HG03457 (cell line): ENCODE results near the gene CGAS.
A peak's percentile ranks its signal among the peaks of the same experiment; 100 is the strongest.
"Not testable (repeated sequence)": the region's sequence is repeated elsewhere in the genome, so short reads cannot be mapped to it uniquely, and the experiment has no call there.

Source experiments
- ATAC-seq: cut with Tn5 transposase; IDR thresholded peaks from one replicate; pipeline ENCODE4 v1.9.1; 2021; ENCODE audit warnings: moderate number of reproducible peaks; ENCODE audit not compliant: unreplicated experiment

CGAS gene

DNA sequence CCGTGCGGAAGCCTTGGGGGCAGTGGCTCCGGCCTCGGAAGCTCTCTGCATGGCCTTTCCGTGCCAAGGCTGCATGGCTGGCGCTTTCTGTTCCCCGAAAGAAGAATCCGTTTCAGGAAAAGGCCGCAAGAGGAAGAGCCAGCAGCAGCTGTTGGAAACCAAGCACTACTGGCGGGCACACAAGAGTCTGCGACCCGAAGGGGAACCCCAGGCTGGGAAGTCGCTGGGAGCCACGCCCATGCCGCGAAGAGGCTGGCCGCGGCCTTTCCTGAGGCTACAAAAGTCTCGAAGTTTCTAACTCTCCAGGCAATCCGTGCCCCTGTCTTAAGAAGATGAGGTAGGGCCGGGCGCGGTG is at the start of gene CGAS:
CGAS (minus strand) TSS at position 191 of the 355 bp plus-strand sequence; CDS start at position 75, 116 bp downstream.
- ATAC-seq, result peak; percentile 81

- no peak for ATAC-seq
These were observed 45.8 kb upstream of the CGAS start for GRCh38 chr6:73497915-73498314.

DNA sequence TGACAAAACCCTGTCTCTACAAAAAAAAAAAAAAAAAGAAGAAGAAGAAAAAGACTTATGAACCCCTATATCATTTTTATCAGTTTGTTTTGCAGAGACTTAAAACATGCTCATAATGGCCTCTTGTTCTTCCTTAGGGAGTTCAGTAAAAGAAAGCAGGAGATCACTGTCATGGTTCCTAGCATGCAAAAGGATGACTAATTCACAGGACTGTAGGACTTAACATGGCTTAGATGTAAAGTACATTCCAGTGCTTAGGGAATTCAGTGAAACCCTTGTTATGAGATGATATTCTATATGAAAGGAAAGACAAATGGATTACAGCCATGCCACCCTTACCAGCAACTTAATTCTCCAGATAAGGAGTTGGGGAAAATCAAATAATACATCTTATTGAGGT is 39.3 kb upstream of the CGAS start:
- no peak for ATAC-seq

GRCh38 chr6:73487473-73487872 is 35.4 kb upstream of the CGAS start:
- ATAC-seq, result no peak

DNA sequence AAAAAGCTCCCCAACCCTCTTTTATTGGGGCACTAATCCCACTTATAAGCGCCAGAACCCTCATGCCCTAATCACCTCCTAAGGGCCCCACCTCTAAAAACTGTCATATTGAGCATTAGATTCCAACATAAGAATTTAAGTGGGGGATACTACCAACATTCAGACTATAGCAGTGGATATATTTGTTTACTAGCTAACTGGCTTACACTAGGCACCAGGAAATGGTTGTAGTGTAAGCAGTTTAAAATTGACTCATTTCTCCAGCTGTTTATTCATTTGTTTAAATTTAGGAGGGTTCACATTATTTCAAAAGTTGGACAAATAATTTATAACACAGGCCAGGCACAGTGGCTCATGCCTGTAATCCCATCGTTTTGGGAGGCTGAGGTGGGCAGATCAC is 32.3 kb upstream of the CGAS start:
- no peak for ATAC-seq

DNA sequence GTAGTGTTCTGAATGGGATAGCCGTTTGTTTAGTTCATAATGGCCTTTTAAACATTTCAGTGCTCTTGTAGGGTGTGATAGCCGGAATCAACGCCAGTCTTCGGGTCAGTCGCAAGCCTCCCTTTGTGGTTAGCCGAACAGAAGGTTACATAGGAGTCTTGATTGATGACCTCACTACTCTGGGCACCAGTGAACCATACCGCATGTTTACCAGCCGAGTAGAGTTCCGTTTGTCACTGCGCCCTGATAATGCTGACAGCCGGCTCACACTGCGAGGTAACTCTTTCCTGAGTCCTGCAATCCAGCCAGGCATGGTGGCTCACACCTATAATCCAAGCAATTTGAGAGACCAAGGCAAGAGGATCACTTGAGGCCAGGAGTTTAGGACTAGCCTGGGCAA is 29.9 kb upstream of the CGAS start:
- no peak for ATAC-seq

DNA sequence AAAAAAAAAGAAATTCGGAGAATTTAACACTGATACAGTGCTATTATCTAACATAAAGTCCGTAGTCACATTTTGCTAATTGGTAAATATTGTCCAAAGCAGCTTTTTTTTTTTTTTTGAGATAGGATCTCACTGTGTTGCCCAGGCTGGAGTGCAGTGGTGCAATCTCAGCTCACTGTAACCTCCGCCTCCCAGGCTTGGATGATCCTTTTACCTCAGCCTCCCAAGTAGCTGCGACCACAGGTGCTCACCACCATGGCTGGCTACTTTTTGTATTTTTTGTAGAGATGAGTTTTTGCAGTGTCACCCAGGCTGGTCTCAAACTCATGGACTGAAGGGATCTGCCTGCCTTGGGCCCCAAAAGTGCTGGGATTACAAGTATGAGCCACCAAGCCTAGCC is 25.3 kb upstream of the CGAS start:
- ATAC-seq, result no peak

DNA sequence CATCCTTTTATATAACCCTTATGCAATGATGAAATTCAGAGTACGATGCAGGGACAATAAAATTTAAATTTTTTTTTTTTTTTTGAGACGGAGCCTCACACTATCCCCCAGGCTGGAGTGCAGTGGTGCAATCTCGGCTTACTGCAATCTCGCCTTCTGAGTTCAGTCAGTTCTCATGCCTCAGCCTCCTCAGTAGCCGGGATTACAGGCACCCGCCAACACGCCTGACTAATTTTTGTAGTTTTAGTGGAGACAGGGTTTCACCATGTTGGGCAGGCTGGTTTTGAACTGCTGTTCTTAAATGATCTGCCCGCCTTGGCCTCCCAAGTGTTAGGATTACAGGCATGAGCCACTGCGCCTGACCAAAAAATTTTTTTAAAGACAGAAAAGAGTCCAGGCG is 24.6 kb upstream of the CGAS start:
- ATAC-seq, result no peak

- ATAC-seq, result peak; percentile 86
These were observed 19.7 kb upstream of the CGAS start for GRCh38 chr6:73471686-73472290.

GRCh38 chr6:73461537-73462350 is 9.6 kb upstream of the CGAS start, which contains the start of gene MTO1:
MTO1 (plus strand) TSS chr6:73461737; CDS start chr6:73461855, 118 bp downstream.
- peak; percentile 90 for ATAC-seq

DNA sequence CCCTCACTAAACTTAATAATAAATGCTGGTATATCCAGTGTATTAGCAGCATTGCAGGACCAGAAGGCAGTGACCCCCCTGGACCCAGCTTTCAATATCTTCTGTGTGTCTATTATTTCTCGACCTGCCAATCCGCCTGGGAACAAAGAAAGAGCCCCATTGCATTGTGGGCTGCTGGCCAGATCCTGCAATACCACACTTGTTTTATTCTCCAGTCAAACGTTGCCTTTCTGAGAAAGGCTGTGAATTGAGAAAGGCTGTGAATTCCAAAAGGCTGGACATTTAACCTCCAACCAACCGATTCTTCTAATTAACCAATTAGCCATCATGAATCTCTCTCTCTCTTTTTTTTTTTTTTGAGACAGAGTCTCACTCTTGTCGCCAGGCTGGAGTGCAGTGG is 8.0 kb upstream of the CGAS start:
- ATAC-seq, result no peak

- ATAC-seq, result not testable (repeated sequence)
These were observed 7.4 kb upstream of the CGAS start for GRCh38 chr6:73459474-73459873.

DNA sequence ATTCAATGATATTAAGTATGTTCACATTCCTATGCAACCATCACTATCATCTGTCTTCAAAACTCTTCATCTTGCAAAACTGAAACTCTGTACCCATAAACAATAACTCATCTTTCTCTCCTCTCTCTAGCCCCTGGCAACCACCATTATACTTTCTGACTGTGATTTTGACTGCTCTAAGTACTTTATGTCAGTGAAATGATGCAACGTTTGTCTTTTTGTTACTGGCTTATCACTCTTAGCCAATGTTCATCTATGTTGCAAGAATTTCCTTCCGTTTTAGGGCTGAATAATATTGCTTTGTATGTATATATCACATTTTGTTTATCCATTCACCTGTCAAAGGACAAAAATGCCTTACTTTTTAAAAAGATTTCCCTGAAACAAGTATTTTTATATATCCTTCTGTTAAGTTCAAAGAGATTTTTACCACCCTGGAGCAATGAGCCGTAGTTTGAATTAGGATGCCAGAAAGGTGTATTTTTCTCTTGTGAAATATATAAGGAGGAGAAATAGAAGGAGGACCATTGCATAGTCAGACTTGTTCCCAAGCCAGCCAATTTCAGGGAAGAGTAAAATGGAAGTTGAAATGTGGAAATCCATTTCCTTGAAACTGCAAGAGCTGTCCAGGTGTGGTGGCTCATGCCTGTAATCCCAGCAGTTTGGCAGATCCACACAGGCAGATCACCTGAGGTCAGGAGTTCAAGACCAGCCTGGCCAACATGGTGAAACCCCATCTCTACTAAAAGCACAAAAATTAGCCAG is 4.0 kb upstream of the CGAS start:
- no peak for ATAC-seq

- ATAC-seq, result peak; percentile 41
These were observed 632 bp downstream of the CGAS start for GRCh38 chr6:73451223-73452106.

GRCh38 chr6:73443555-73443954 is 8.5 kb downstream of the CGAS start:
- no peak for ATAC-seq

GRCh38 chr6:73435236-73435635 is 16.9 kb downstream of the CGAS start:
- ATAC-seq, result no peak

DNA sequence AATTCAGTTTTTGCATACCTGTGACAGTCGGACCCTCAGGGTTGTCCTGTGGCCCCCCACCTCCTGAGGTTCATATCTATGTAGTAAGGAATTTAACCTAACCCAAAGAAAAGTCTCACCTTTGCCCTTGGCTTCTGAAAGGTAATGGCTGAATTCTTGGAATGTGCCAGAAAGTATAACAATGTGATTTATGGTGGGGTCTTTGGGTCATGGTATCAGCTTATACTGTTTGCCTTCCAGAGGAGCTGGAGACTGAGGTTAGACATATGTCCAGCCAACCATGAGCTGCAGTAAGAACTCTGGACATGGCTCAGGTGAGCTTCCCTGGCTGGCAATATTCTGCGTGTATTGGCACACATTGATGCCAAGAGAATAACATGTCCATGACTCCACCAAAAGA is 30.6 kb downstream of the CGAS start:
- no peak for ATAC-seq

DNA sequence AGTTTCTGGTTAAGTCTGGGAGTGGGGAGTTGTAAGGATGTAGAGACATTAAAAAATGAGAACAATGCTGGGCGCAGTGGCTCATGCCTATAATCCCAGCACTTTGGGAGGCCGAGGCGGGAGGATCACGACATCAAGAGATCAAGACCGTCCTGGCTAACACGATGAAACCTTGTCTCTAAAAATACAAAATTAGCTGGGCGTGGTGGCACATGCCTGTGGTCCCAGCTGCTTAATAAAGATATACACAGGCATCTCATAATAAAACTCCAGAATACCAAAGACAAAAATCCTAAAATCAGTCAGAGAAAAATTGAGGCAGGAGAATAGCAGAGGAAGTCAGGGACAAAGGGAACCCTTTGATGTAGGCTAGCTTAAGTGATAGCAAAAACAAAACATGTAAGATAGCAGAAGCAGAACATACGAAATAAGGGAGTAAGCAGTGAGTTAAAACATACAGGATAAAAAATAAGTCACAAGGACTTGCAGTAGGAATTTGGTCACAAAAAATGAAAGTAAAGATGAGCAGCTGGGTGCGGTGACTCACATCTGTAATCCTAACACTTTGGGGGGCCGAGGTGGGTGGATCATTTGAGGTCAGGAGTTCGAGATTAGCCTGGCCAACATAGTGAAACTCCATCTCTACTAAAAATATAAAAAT is 33.9 kb downstream of the CGAS start:
- no peak for ATAC-seq

GRCh38 chr6:73413102-73413501 is 39.0 kb downstream of the CGAS start:
- ATAC-seq, result no peak

DNA sequence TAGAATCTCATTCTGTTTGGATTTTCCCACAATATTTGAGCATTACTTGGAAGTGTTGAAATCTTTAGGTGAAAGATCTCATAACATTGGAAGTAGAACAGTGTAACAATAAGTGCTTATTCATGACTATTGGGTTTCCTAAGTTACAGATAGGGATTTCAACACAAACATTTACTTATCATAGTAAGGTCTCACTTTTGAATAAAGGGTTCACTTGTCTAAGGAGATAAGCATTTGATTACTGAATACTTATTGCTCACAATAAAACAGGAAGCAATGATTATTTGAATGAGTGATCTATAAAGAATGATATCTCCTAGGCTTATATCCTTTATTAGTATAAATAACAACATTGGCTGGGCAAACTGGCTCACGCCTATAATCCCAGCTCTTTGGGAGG is 42.7 kb downstream of the CGAS start:
- no peak for ATAC-seq
